K562 (cell line): ENCODE data around the gene UBE2I. TPM values are rescaled to one million over a fixed set of nuclear protein-coding genes. Genes with fewer than 3 reads are reported as not detected.
"Not testable (repeated sequence)": the region's sequence is repeated elsewhere in the genome, so short reads cannot be mapped to it uniquely, and the experiment has no call there.

Source experiments
- ATAC-seq: fragments of 200-7000 bp; cut with Tn5 transposase; 3 replicates; pipeline ENCODE4 v1.9.1; 2020; ENCODE audit warnings: moderate library complexity
- BruUV-seq: library from RNA; stranded (reverse); fragments of 400-500 nt; replicated peaks from 2 replicates; lab custom pipeline; 2021; lab: Mats Ljungman, UMichigan
- CTCF ChIA-PET: fragments of 300-600 bp; formaldehyde crosslinking; extraction: SDS; loops from one replicate; lab custom pipeline; 2021; ENCODE audit warnings: low intra/inter-chr PET ratio; lab: Yijun Ruan, JAX
- POLR2A ChIA-PET: fragments of 300-600, 350-650 bp; sonication (Branson Sonifier 250); formaldehyde crosslinking; extraction: SDS; loops from one replicate; lab custom pipeline; 2021; ENCODE audit warnings: antibody characterized with exemption, inconsistent platforms; lab: Yijun Ruan, JAX
- DNase-seq, 4 experiments: peaks; one replicate each; pipeline versions ENCODE4 v3.0.0 to v3.0.0-alpha.2; 2011 to 2018; ENCODE audit warnings: low spot score in 3 of 4, mixed read lengths in 3 of 4; ENCODE audit errors: extremely low read depth in 1 of 4
- FAIRE-seq: peaks from 2 replicates; lab custom pipeline; 2011; peaks lifted over from hg19 to GRCh38; lab: Jason Lieb, UNC
- H2AFZ ChIP-seq: 2 replicates; pipeline ENCODE4 v1.6.0; 2011; ENCODE audit warnings: low read depth, low read length, control low read depth, inconsistent platforms
- H3K27ac ChIP-seq: fragments of 200-600 bp; 3 replicates; pipeline ENCODE4 v1.8.0; 2011; ENCODE audit warnings: low read depth, mild to moderate bottlenecking, control low read depth, inconsistent platforms, low read length, moderate library complexity, mixed read lengths; ENCODE audit errors: extremely low read depth
- H3K27me3 ChIP-seq, 2 experiments: fragments of 300-600 bp in 1 of 2; 2 replicates in 1 of 2; 3 replicates in 1 of 2; pipeline versions ENCODE4 v1.6.0 to v1.8.0; 2011; ENCODE audit warnings: inconsistent platforms in 2 of 2, low read length in 2 of 2, mild to moderate bottlenecking in 1 of 2, mixed read lengths in 1 of 2, moderate library complexity in 1 of 2; ENCODE audit not compliant: control insufficient read depth in 2 of 2, insufficient read depth in 2 of 2
- H3K36me3 ChIP-seq: fragments of 300-600 bp; 3 replicates; pipeline ENCODE4 v1.8.0; 2011; ENCODE audit warnings: mild to moderate bottlenecking, low read length, inconsistent platforms; ENCODE audit not compliant: control insufficient read depth, insufficient read depth
- H3K4me1 ChIP-seq, 2 experiments: fragments of 200-600 bp in 1 of 2; replicated peaks in 1 of 2; 2 replicates in 1 of 2; 3 replicates in 1 of 2; pipeline versions ENCODE4 v1.5.1 to v1.8.0; 2011; ENCODE audit warnings: inconsistent platforms in 2 of 2, low read length in 2 of 2, mild to moderate bottlenecking in 1 of 2, mixed read lengths in 1 of 2, moderate library complexity in 1 of 2; ENCODE audit not compliant: control insufficient read depth in 2 of 2, insufficient read depth in 2 of 2
- H3K4me2 ChIP-seq: 2 replicates; pipeline ENCODE4 v1.6.1; 2011; ENCODE audit warnings: low read length, control low read depth, inconsistent platforms, mixed read lengths; ENCODE audit not compliant: insufficient read depth
- H3K4me3 ChIP-seq: fragments of 200-600 bp; sonication (generic), shearing (Covaris generic); 2 replicates; pipeline ENCODE4 v1.5.1; 2016; ENCODE audit warnings: control low read depth, inconsistent platforms
- H3K79me2 ChIP-seq: fragments of 200-600 bp; 3 replicates; pipeline ENCODE4 v1.8.0; 2011; ENCODE audit warnings: low read length, inconsistent platforms; ENCODE audit not compliant: control insufficient read depth, insufficient read depth
- H3K9ac ChIP-seq, 2 experiments: 2 replicates each; pipeline versions ENCODE4 v1.6.0 to v1.6.1; 2011; ENCODE audit warnings: low read depth in 2 of 2, low read length in 2 of 2, control low read depth in 1 of 2, inconsistent platforms in 1 of 2, mild to moderate bottlenecking in 1 of 2, mixed read lengths in 1 of 2; ENCODE audit not compliant: insufficient read depth in 1 of 2
- H3K9me1 ChIP-seq: one replicate; pipeline ENCODE4 v1.6.0; 2011; ENCODE audit warnings: inconsistent platforms, mild to moderate bottlenecking, low read length, moderate library complexity; ENCODE audit not compliant: control insufficient read depth, insufficient read depth
- H3K9me3 ChIP-seq: replicated peaks from 2 replicates; pipeline ENCODE4 v1.5.1; 2011; ENCODE audit warnings: low read depth, low read length, inconsistent platforms; ENCODE audit not compliant: control insufficient read depth, insufficient read depth
- H4K20me1 ChIP-seq: replicated peaks from 2 replicates; pipeline ENCODE4 v1.6.1; 2011; ENCODE audit warnings: low read length, inconsistent platforms, mixed read lengths; ENCODE audit not compliant: control insufficient read depth, insufficient read depth
- NFIC ChIP-seq: fragments of 450-650 bp; IDR thresholded peaks from 2 replicates; pipeline ENCODE4 v1.6.1; 2017; ENCODE audit warnings: mild to moderate bottlenecking, inconsistent platforms
- NFIX ChIP-seq: fragments of 250-450 bp; sonication (Bioruptor Pico); IDR thresholded peaks from 2 replicates; pipeline ENCODE4 v1.4.0; 2020; ENCODE audit warnings: low read depth, mild to moderate bottlenecking, moderate library complexity
- SMAD1 ChIP-seq: fragments of 150-350 bp; IDR thresholded peaks from 2 replicates; pipeline ENCODE4 v1.6.1; 2014; ENCODE audit warnings: low read length, low read depth; ENCODE audit not compliant: partially characterized antibody
- TFAP4 ChIP-seq: sonication (generic); formaldehyde crosslinking; IDR thresholded peaks from 2 replicates; pipeline ENCODE4 v1.8.0; 2022; ENCODE audit warnings: missing genetic modification reagents, mild to moderate bottlenecking, moderate library complexity, borderline replicate concordance
- ZNF655 ChIP-seq: fragments of 250-450 bp; sonication (Bioruptor Pico); IDR thresholded peaks from 2 replicates; pipeline ENCODE4 v1.5.0; 2021
- WGBS: fragments of 100-300 bp; shearing (Covaris generic); methylation state at CpG from one replicate; pipeline ENCODE4 v1.1.6; 2016; ENCODE audit warnings: low coverage, mixed read lengths; ENCODE audit not compliant: insufficient coverage; ENCODE audit errors: missing lambda C conversion rate; 5-methylcytosine and 5-hydroxymethylcytosine counted together
- in situ Hi-C: fragments of 300-500 bp; cut with MboI; formaldehyde crosslinking; loops from 4 replicates; pipeline ENCODE4 v1.15.0; 2018; ENCODE audit warnings: inconsistent platforms, mixed read lengths
- intact Hi-C: fragments of 100-400 bp; cut with micrococcal nuclease; formaldehyde crosslinking; loops from 2 replicates; pipeline ENCODE4 v1.14.2; 2022
- polyA plus RNA-seq, 8 experiments: library from polyadenylated mRNA; depleted of rRNA in 4 of 8; stranded (reverse) in 5 of 8; unstranded in 3 of 8; fragments of >200 nt; fragmentation: Nextera tagmentation in 2 of 8; fragmentation: Illumina TruSeq in 1 of 8; extraction: Ambion mirVana in 2 of 8; extraction: Trizol in 1 of 8; gene quantifications; 2 replicates each; pipeline versions ENCODE4 v1.2.1 to v1.2.3, GENCODE V29; 2011 to 2014; ENCODE audit warnings: inconsistent platforms in 1 of 8, missing spikeins in 1 of 8
- total RNA-seq, 7 experiments: library from RNA; depleted of rRNA in 6 of 7; stranded (reverse); fragments of >200 nt in 6 of 7; fragmentation: Illumina TruSeq in 2 of 7; extraction: Trizol in 2 of 7; gene quantifications; 2 replicates each; pipeline versions ENCODE4 v1.2.1 to v1.2.3, GENCODE V29; 2011 to 2021; ENCODE audit warnings: low replicate concordance in 1 of 7

Gene UBE2I
- total and polyA plus RNA-seq, 9 of the 15 experiments (the other 6 are each of a cell fraction or from before 2014, with no cell fraction given) = 36.6 to 254 (median 104) TPM

- TF ChIP-seq ZNF655 (CRISPR knock-in tag) = no peak
Measured at GRCh38 chr16:1271380-1271723, 38.1 kb upstream of the UBE2I start (continued).

GRCh38 chr16:1271724-1272413 is 37.6 kb upstream of the UBE2I start:
- TF ChIP-seq TFAP4 (CRISPR knock-in tag) (peak; percentile 65; the same call in 1 of the 2 replicates), SMAD1 (peak; percentile 91), NFIC (peak; percentile 98), NFIX (CRISPR knock-in tag) (peak; percentile 77)
- 19% methylated on average over 18 of the region's 19 CpGs for WGBS

More at GRCh38 chr16:1271724-1272413, 37.6 kb upstream of the UBE2I start:
- H3K4me3 ChIP-seq, ATAC-seq, DNase-seq, intact Hi-C loops, BruUV-seq, FAIRE-seq, H3K4me2 ChIP-seq, H2AFZ ChIP-seq, H3K79me2 ChIP-seq, H4K20me1 ChIP-seq, H3K9me3 ChIP-seq, H3K36me3 ChIP-seq, in situ Hi-C loops, H3K27ac ChIP-seq, POLR2A ChIA-PET, H3K9me1 ChIP-seq: not testable (repeated sequence)
- Histone ChIP-seq H3K4me1 (peaks cover 3 to 29% of the 10 kb centered on the region in 2 experiments; a peak in 3 of 5 replicates), H3K9ac (peak overlapping the region in 1 of 2 experiments; percentile 58; a peak in 2 of 4 replicates), H3K27me3 (peaks cover 0 to 11% of the 10 kb centered on the region in 2 experiments; a peak in 2 of 5 replicates)
- CTCF ChIA-PET = interaction anchor here (0.7 kb wide), 1 partner anchor 73 kb away, joined by 3 read pairs; no protein-coding TSS in a partner anchor
